H1 (cell line): ENCODE data around the gene FASTKD3. TPM values are rescaled to one million over a fixed set of nuclear protein-coding genes. Genes with fewer than 3 reads are reported as not detected.

Source experiments
- CTCF ChIA-PET: fragments of 300-600 bp; sonication (Branson Sonifier 250); formaldehyde crosslinking; loops from one replicate; lab custom pipeline; 2021; ENCODE audit not compliant: partially characterized antibody; lab: Charles Lee
- POLR2A ChIA-PET: fragments of 300-600 bp; sonication (Branson Sonifier 250); formaldehyde crosslinking; loops from one replicate; lab custom pipeline; 2021; ENCODE audit warnings: inconsistent platforms; ENCODE audit not compliant: partially characterized antibody; lab: Charles Lee
- DNase-seq, 2 experiments: peaks; one replicate each; pipeline versions ENCODE4 v3.0.0 to v3.0.0-alpha.2; 2010 to 2022; ENCODE audit warnings: low spot score in 2 of 2, low read depth in 1 of 2, mixed read lengths in 1 of 2
- FAIRE-seq: peaks from 2 replicates; lab custom pipeline; 2011; peaks lifted over from hg19 to GRCh38; lab: Jason Lieb, UNC
- H2AFZ ChIP-seq: 2 replicates; pipeline ENCODE4 v1.8.1; 2012; ENCODE audit warnings: low read length, inconsistent platforms
- H2AK5ac ChIP-seq: 2 replicates; pipeline ENCODE4 v1.6.1; 2013; ENCODE audit warnings: low read depth, low read length
- H2BK120ac ChIP-seq: replicated peaks from 2 replicates; pipeline ENCODE3; 2013; ENCODE audit warnings: low read depth, low read length, inconsistent platforms
- H2BK12ac ChIP-seq: 2 replicates; pipeline ENCODE4 v1.6.1; 2013; ENCODE audit warnings: low read depth, low read length
- H2BK15ac ChIP-seq: 2 replicates; pipeline ENCODE4 v1.6.1; 2013; ENCODE audit warnings: low read length
- H2BK20ac ChIP-seq: 2 replicates; pipeline ENCODE4 v1.6.1; 2013; ENCODE audit warnings: low read length
- H2BK5ac ChIP-seq: 2 replicates; pipeline ENCODE4 v1.6.1; 2013; ENCODE audit warnings: low read depth, low read length
- H3K14ac ChIP-seq: 2 replicates; pipeline ENCODE4 v1.6.1; 2013; ENCODE audit warnings: inconsistent platforms; ENCODE audit not compliant: insufficient read length
- H3K18ac ChIP-seq: 2 replicates; pipeline ENCODE4 v1.6.1; 2013; ENCODE audit warnings: low read length; ENCODE audit errors: extremely low read depth
- H3K23ac ChIP-seq: 2 replicates; pipeline ENCODE4 v1.6.1; 2013; ENCODE audit warnings: inconsistent platforms; ENCODE audit not compliant: insufficient read length
- H3K23me2 ChIP-seq: 2 replicates; pipeline ENCODE4 v1.6.1; 2013; ENCODE audit warnings: low read depth, low read length
- H3K27ac ChIP-seq: 2 replicates; pipeline ENCODE4 v1.6.1; 2011; ENCODE audit warnings: low read depth, low read length, inconsistent platforms
- H3K27me3 ChIP-seq, 4 experiments: replicated peaks in 1 of 4; 1 replicate in 1 of 4; 2 replicates in 3 of 4; pipeline versions ENCODE4 v1.6.1 to v1.8.1; 2011 to 2013; ENCODE audit warnings: low read length in 3 of 4, mild to moderate bottlenecking in 3 of 4, inconsistent platforms in 2 of 4, mixed read lengths in 2 of 4, moderate library complexity in 1 of 4; ENCODE audit not compliant: control insufficient read depth in 3 of 4, insufficient read depth in 3 of 4; ENCODE audit errors: extremely low read depth in 1 of 4
- H3K36me3 ChIP-seq, 4 experiments: 2 replicates each; pipeline versions ENCODE4 v1.6.1 to v1.8.1; 2011 to 2013; ENCODE audit warnings: mild to moderate bottlenecking in 4 of 4, low read length in 3 of 4, moderate library complexity in 2 of 4, control low read depth in 1 of 4, inconsistent platforms in 1 of 4; ENCODE audit not compliant: insufficient read depth in 4 of 4, control insufficient read depth in 2 of 4
- H3K4ac ChIP-seq: replicated peaks from 2 replicates; pipeline ENCODE3; 2013; ENCODE audit warnings: low read length, low read depth, mixed read lengths, inconsistent platforms; ENCODE audit not compliant: insufficient read length
- H3K4me1 ChIP-seq, 4 experiments: replicated peaks in 1 of 4; 1 replicate in 1 of 4; 2 replicates in 3 of 4; pipeline versions ENCODE4 v1.6.1 to v1.8.1; 2011 to 2013; ENCODE audit warnings: low read length in 3 of 4, inconsistent platforms in 2 of 4, mixed read lengths in 1 of 4; ENCODE audit not compliant: insufficient read depth in 4 of 4, control insufficient read depth in 3 of 4
- H3K4me2 ChIP-seq, 2 experiments: 2 replicates each; pipeline versions ENCODE4 v1.6.1 to v1.8.1; 2011 to 2013; ENCODE audit warnings: low read depth in 2 of 2, low read length in 2 of 2, control low read depth in 1 of 2, inconsistent platforms in 1 of 2, mild to moderate bottlenecking in 1 of 2; ENCODE audit not compliant: insufficient read depth in 1 of 2
- H3K4me3 ChIP-seq, 4 experiments: fragments of 200-600, 300-600 bp in 1 of 4; sonication (generic), shearing (Covaris generic), sonication (Bioruptor Twin) in 1 of 4; 2 replicates each; pipeline versions ENCODE4 v1.5.1 to v1.8.1; 2011 to 2016; ENCODE audit warnings: low read length in 4 of 4, low read depth in 3 of 4, control low read depth in 2 of 4, inconsistent platforms in 2 of 4, mild to moderate bottlenecking in 2 of 4, mixed read lengths in 1 of 4, moderate library complexity in 1 of 4; ENCODE audit not compliant: insufficient read depth in 2 of 4; ENCODE audit errors: extremely low read depth in 1 of 4
- H3K56ac ChIP-seq: replicated peaks from 2 replicates; pipeline ENCODE3; 2013; ENCODE audit warnings: low read depth, mild to moderate bottlenecking, mixed read lengths, low read length, inconsistent platforms; ENCODE audit not compliant: insufficient read length
- H3K79me1 ChIP-seq: 2 replicates; pipeline ENCODE4 v1.6.1; 2013; ENCODE audit warnings: low read depth, low read length, control low read depth
- H3K79me2 ChIP-seq, 2 experiments: 2 replicates each; pipeline versions ENCODE4 v1.6.1 to v1.8.1; 2012 to 2013; ENCODE audit warnings: low read length in 2 of 2, mild to moderate bottlenecking in 2 of 2, inconsistent platforms in 1 of 2; ENCODE audit not compliant: insufficient read depth in 2 of 2, control insufficient read depth in 1 of 2
- H3K9ac ChIP-seq, 4 experiments: replicated peaks in 1 of 4; 1 replicate in 1 of 4; 2 replicates in 3 of 4; pipeline versions ENCODE4 v1.6.1 to v1.8.1; 2011 to 2013; ENCODE audit warnings: low read depth in 3 of 4, low read length in 3 of 4, control low read depth in 2 of 4, mild to moderate bottlenecking in 2 of 4, moderate library complexity in 2 of 4, inconsistent platforms in 1 of 4; ENCODE audit errors: extremely low read depth in 1 of 4
- H3K9me3 ChIP-seq, 2 experiments: 2 replicates each; pipeline versions ENCODE4 v1.6.1 to v1.8.1; 2012 to 2013; ENCODE audit warnings: mild to moderate bottlenecking in 2 of 2, moderate library complexity in 2 of 2, control low read depth in 1 of 2, inconsistent platforms in 1 of 2, low read depth in 1 of 2, low read length in 1 of 2, mixed read lengths in 1 of 2; ENCODE audit not compliant: insufficient read depth in 2 of 2
- H4K20me1 ChIP-seq, 2 experiments: replicated peaks in 1 of 2; 2 replicates each; pipeline versions ENCODE3 to v1.8.1; 2011 to 2013; ENCODE audit warnings: inconsistent platforms in 2 of 2, low read length in 2 of 2, mild to moderate bottlenecking in 1 of 2; ENCODE audit not compliant: insufficient read depth in 2 of 2, control insufficient read depth in 1 of 2
- H4K5ac ChIP-seq: 2 replicates; pipeline ENCODE4 v1.6.1; 2013; ENCODE audit warnings: low read length, low read depth, mixed read lengths, inconsistent platforms; ENCODE audit not compliant: insufficient read length
- H4K8ac ChIP-seq: 2 replicates; pipeline ENCODE4 v1.8.0; 2013; ENCODE audit warnings: mild to moderate bottlenecking, moderate library complexity, low read length, inconsistent platforms; ENCODE audit not compliant: insufficient read depth; ENCODE audit errors: extremely low read depth
- H4K91ac ChIP-seq: replicated peaks from 2 replicates; pipeline ENCODE3; 2013; ENCODE audit warnings: low read length, mixed read lengths, inconsistent platforms; ENCODE audit not compliant: insufficient read length
- JUND ChIP-seq: IDR thresholded peaks from 2 replicates; pipeline ENCODE4 v1.6.1; 2011; ENCODE audit warnings: mild to moderate bottlenecking, improper control_type of control experiment, low read length
- TAF1 ChIP-seq: IDR thresholded peaks from 2 replicates; pipeline ENCODE4 v1.6.1; 2011; ENCODE audit warnings: mild to moderate bottlenecking, low read depth, low read length
- whole genome bisulfite sequencing, 2 experiments: shearing (Covaris generic) in 1 of 2; methylation state at CpG; one replicate each; pipeline versions ENCODE4 v1.1.6 to v1.1.7; 2013 to 2015; ENCODE audit warnings: low lambda C conversion rate in 2 of 2, mixed read lengths in 2 of 2, inconsistent platforms in 1 of 2, low coverage in 1 of 2, missing lambda C conversion rate in 1 of 2; ENCODE audit not compliant: insufficient replicate concordance in 2 of 2, insufficient coverage in 1 of 2, insufficient read length in 1 of 2; ENCODE audit errors: extremely low coverage in 1 of 2, missing lambda C conversion rate in 1 of 2; 5-methylcytosine and 5-hydroxymethylcytosine counted together
- polyA plus RNA-seq, 7 experiments: library from polyadenylated mRNA; depleted of rRNA in 3 of 7; stranded (reverse) in 5 of 7; unstranded in 2 of 7; fragments of >200 nt in 5 of 7; fragments of 200-250 nt in 2 of 7; gene quantifications; 1 replicate in 5 of 7; 2 replicates in 1 of 7; 4 replicates in 1 of 7; pipeline versions ENCODE4 v1.2.1 to v1.2.3, GENCODE V29; 2011 to 2013; ENCODE audit warnings: missing spikeins in 2 of 7, mixed read lengths in 2 of 7
- total RNA-seq: library from RNA; stranded (reverse); fragmentation: NEBNext Ultra II Directional; extraction: Animal tissue kit (Norgen Biotek cat#: 25700); gene quantifications from 2 replicates; pipeline ENCODE4 v1.2.1, GENCODE V29; 2021

The FASTKD3 gene
- total and polyA plus RNA-seq, 2 of the 8 experiments (the other 6 are each of a cell fraction or from before 2014, with no cell fraction given), result 5.6 to 7.6 TPM

GRCh38 chr5:7904170-7904569, 35.3 kb upstream of the FASTKD3 start:
- no peaks in the 10 kb centered on the region for H3K4me1 ChIP-seq
- H3K23me2 ChIP-seq, result no peaks in the 10 kb centered on the region
- no peak overlapping the region for H3K4me2 ChIP-seq
- peaks cover 0 to 7% of the 10 kb centered on the region in 2 experiments; a peak in 2 of 4 replicates for H3K9me3 ChIP-seq
- no peak overlapping the region for H3K23ac ChIP-seq
- H2AFZ ChIP-seq, result no peak overlapping the region
- TF ChIP-seq JUND (0 out of 2 replicates have a peak, but pooled peaks have one; percentile 25), TAF1 (no peak)
- H2BK5ac ChIP-seq, result no peak overlapping the region
- no peaks in the 10 kb centered on the region for H3K27me3 ChIP-seq
- POLR2A ChIA-PET, result no interaction called here
- no peaks in the 10 kb centered on the region for H3K79me2 ChIP-seq
- no peaks in the 10 kb centered on the region for H4K20me1 ChIP-seq
- no peak overlapping the region for H2BK20ac ChIP-seq
- peaks cover 2 to 40% (median 13%) of the 10 kb centered on the region in 4 experiments; a peak in 6 of 8 replicates for H3K36me3 ChIP-seq
- no peak overlapping the region for H2BK15ac ChIP-seq
- H3K4me3 ChIP-seq, result no peak overlapping the region
- no peak overlapping the region for H4K5ac ChIP-seq
- 91% methylated on average over 2 of the region's 2 CpGs; no CpG with 5 or more reads in 1 of the 2 experiments for WGBS, 2 experiments
- H3K27ac ChIP-seq, result no peak overlapping the region
- no peak overlapping the region for H3K4ac ChIP-seq
- H3K18ac ChIP-seq, result no peak overlapping the region
- CTCF ChIA-PET, result interaction anchor here (0.5 to 1.6 kb wide), 3 partner anchors 15 to 888 kb away, joined by 3 read pairs; no protein-coding TSS in a partner anchor
- DNase-seq, result no peak
- H3K14ac ChIP-seq, result no peak overlapping the region
- no peak overlapping the region for H2AK5ac ChIP-seq
- H3K56ac ChIP-seq, result no peak overlapping the region
- no peak for FAIRE-seq
- H3K9ac ChIP-seq, result no peak overlapping the region
- H3K79me1 ChIP-seq, result no peaks in the 10 kb centered on the region
- H4K91ac ChIP-seq, result no peak overlapping the region
- no peak overlapping the region for H2BK12ac ChIP-seq
- no peak overlapping the region for H2BK120ac ChIP-seq
- no peak overlapping the region for H4K8ac ChIP-seq
